Psoas muscle (tissue), 8 donors: Measurements from ENCODE around the gene DCT. TPM values are rescaled to one million over a fixed set of nuclear protein-coding genes. Genes with fewer than 3 reads are reported as not detected.

ENCODE experiments used
- ATAC-seq, 4 donors: fragments of 200-7000 bp; cut with Tn5 transposase; one replicate each; pipeline ENCODE4 v1.9.1; 2020; ENCODE audit warnings: moderate library complexity in 3 of 4, mild to moderate bottlenecking in 2 of 4
- DNase-seq, 2 donors: peaks; one replicate each; pipeline ENCODE4 v3.0.0-alpha.2; 2020
- H3K27ac ChIP-seq: fragments of 200-600 bp; one replicate; pipeline ENCODE4 v1.8.0; 2022
- H3K27me3 ChIP-seq, 3 donors: fragments of 200-600 bp in 1 of 3; one replicate each; pipeline versions ENCODE4 v1.6.1 to v1.8.0; 2013 to 2022; ENCODE audit warnings: low read length in 2 of 3, mild to moderate bottlenecking in 2 of 3, moderate library complexity in 1 of 3; ENCODE audit not compliant: insufficient read depth in 3 of 3
- H3K36me3 ChIP-seq, 2 donors: fragments of 200-600 bp in 1 of 2; one replicate each; pipeline versions ENCODE4 v1.6.1 to v1.8.0; 2013 to 2022; ENCODE audit warnings: low read depth in 1 of 2, mild to moderate bottlenecking in 1 of 2, moderate library complexity in 1 of 2; ENCODE audit not compliant: insufficient read depth in 1 of 2
- H3K4me1 ChIP-seq: fragments of 200-600 bp; one replicate; pipeline ENCODE4 v1.8.0; 2022
- H3K4me3 ChIP-seq: fragments of 200-600 bp; one replicate; pipeline ENCODE4 v1.8.0; 2022; ENCODE audit warnings: mild to moderate bottlenecking
- H3K9me3 ChIP-seq: fragments of 200-600 bp; one replicate; pipeline ENCODE4 v1.8.0; 2022
- WGBS, 3 donors: extraction: QIAGEN DNeasy Blood & Tissue Kit; methylation state at CpG; one replicate each; pipeline versions ENCODE4 v1.1.6 to v1.1.7; 2013; 5-methylcytosine and 5-hydroxymethylcytosine counted together
- intact Hi-C, 2 donors: fragments of 100-400 bp; cut with DNase I; formaldehyde crosslinking; loops; one replicate each; pipeline versions ENCODE4 v1.11.0 to v1.14.2; 2022
- polyA plus RNA-seq, 3 donors: library from polyadenylated mRNA; stranded (reverse); fragments of 200-250 nt; gene quantifications; one replicate each; pipeline ENCODE4 v1.2.3, GENCODE V29; 2013
- total RNA-seq, 4 donors: library from RNA; stranded (reverse); fragmentation: NEBNext Ultra II Directional in 2 of 4; extraction: Animal tissue kit (Norgen Biotek cat#: 25700) in 2 of 4; gene quantifications; one replicate each; pipeline versions ENCODE4 v1.2.1 to v1.2.4, GENCODE V29; 2021 to 2023
- TF ChIP-seq, protein P1 (sequence below): fragments of 200-600 bp; IDR thresholded peaks from one replicate; pipeline ENCODE4 v1.8.0; 2022; ENCODE audit warnings: antibody characterized with exemption
- donor health status: healthy with polysubstance abuse.
- donor health status: DM: no; HTN: no; CAD: no; lungs with moderate emphysema.
- donor health status: Bipolar disorder and iron deficiency.
- donor health status: healthy.
- donor health status: DM: yes; HTN: yes; CAD: no.
- donor health status: DM: no; HTN: no; CAD: no.
- donor health status: DM: no; HTN: no; CAD: no.
- donor health status: DM: yes; HTN: yes; CAD: no.

The DCT gene
- total and polyA plus RNA-seq, 7 donors: 0.04 to 0.64 (median 0.22) TPM

DNA sequence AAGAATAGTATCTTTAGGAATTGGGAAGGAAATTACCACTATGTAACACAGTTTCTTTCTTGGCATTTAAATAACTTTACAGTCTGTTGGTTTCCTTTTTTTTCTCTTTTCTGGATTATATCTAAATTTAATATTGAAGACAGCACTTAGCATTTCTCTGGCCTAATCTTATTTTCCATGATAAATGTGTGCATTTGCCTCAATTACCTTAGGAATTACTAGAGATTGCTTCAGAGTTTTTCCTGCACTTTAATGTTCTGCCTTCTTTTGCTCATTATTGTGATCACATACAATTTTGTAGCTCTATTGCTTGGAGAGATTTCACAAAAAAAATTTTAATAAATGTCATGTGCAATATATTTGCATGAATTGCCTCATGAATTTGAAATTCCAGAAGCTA lies 25.1 kb downstream of the DCT start:
- H3K27ac ChIP-seq: no peak overlapping the region
- DNase-seq (no peak), ATAC-seq (no peak)
- intact Hi-C loops: no loop called here
- H3K4me1 ChIP-seq: no peaks in the 10 kb centered on the region
- no peaks in the 10 kb centered on the region for H3K9me3 ChIP-seq
- TF ChIP-seq, protein P1, sequence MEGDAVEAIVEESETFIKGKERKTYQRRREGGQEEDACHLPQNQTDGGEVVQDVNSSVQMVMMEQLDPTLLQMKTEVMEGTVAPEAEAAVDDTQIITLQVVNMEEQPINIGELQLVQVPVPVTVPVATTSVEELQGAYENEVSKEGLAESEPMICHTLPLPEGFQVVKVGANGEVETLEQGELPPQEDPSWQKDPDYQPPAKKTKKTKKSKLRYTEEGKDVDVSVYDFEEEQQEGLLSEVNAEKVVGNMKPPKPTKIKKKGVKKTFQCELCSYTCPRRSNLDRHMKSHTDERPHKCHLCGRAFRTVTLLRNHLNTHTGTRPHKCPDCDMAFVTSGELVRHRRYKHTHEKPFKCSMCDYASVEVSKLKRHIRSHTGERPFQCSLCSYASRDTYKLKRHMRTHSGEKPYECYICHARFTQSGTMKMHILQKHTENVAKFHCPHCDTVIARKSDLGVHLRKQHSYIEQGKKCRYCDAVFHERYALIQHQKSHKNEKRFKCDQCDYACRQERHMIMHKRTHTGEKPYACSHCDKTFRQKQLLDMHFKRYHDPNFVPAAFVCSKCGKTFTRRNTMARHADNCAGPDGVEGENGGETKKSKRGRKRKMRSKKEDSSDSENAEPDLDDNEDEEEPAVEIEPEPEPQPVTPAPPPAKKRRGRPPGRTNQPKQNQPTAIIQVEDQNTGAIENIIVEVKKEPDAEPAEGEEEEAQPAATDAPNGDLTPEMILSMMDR: no peak
- H3K27me3 ChIP-seq: no peaks in the 10 kb centered on the region
- H3K4me3 ChIP-seq: no peak overlapping the region
- no peaks in the 10 kb centered on the region for H3K36me3 ChIP-seq

DNA sequence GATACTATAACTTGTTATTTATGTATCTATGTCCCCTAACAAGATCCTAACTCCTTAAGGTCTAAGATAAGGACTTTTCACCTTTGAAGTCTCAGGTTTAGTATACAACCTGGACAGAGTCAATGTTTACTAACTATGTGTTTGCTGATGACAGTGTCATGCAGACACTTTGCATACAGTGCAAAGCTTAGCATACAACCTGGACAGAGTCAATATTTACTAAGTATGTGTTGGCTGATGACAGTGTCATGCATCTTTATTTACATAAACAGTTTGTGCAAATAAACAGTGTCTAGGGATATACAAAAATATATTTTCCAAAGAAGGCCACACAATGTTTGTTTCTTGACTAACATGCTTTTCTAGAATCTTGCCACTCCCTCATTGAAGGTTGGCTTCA lies 34.7 kb downstream of the DCT start:
- H3K27me3 ChIP-seq: no peaks in the 10 kb centered on the region
- H3K4me3 ChIP-seq: no peak overlapping the region
- H3K4me1 ChIP-seq: no peaks in the 10 kb centered on the region
- TF ChIP-seq, protein P1: no peak
- intact Hi-C loops: no loop called here
- ATAC-seq (no peak), DNase-seq (no peak)
- no peak overlapping the region for H3K27ac ChIP-seq
- H3K36me3 ChIP-seq: no peaks in the 10 kb centered on the region
- no peaks in the 10 kb centered on the region for H3K9me3 ChIP-seq

DNA sequence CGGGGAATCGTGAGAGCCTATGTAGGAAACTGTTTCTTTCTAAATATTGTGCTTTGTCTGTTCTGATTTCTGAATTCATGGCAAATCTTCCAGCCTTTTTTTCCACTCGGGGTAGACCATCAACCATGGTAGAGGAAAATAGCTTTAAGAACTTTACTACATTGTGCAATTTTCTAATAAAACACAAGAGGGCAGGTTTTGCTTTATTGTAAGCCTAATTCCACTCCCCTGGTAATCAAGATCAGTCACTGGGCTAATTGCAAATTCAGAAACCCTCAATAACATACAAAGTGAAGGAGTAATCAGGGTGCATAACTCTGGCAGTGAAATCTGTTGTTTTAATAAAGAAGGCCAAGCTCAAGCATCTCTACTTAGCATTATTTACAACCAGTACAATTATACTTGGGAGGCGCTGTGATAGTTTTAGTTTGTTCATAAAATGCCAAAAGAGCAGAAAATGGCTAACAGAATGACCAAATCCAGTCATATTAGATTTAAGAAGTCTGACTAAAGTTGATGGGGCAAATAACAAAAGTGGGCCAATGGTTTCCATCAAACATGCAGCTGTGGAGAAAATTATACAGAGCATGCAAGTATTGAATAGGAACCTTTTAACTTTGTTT lies 43.8 kb downstream of the DCT start:
- TF ChIP-seq, protein P1: peak; percentile 54
- Histone ChIP-seq H3K36me3 (no peaks in the 10 kb centered on the region), H3K27ac (no peak overlapping the region), H3K27me3 (no peaks in the 10 kb centered on the region), H3K4me1 (no peaks in the 10 kb centered on the region), H3K9me3 (no peaks in the 10 kb centered on the region), H3K4me3 (no peak overlapping the region)
- no peak for DNase-seq
- peak in 2 of 4 donors; percentile 49 to 80 for ATAC-seq
- intact Hi-C loops: loop anchor here in 1 of 2 donors (1.0 kb wide), 1 partner anchor 181 kb away; no protein-coding TSS in a partner anchor
- WGBS, 3 donors: 47 to 49% (median 48%) methylated on average over 4 of the region's 4 CpGs

DNA sequence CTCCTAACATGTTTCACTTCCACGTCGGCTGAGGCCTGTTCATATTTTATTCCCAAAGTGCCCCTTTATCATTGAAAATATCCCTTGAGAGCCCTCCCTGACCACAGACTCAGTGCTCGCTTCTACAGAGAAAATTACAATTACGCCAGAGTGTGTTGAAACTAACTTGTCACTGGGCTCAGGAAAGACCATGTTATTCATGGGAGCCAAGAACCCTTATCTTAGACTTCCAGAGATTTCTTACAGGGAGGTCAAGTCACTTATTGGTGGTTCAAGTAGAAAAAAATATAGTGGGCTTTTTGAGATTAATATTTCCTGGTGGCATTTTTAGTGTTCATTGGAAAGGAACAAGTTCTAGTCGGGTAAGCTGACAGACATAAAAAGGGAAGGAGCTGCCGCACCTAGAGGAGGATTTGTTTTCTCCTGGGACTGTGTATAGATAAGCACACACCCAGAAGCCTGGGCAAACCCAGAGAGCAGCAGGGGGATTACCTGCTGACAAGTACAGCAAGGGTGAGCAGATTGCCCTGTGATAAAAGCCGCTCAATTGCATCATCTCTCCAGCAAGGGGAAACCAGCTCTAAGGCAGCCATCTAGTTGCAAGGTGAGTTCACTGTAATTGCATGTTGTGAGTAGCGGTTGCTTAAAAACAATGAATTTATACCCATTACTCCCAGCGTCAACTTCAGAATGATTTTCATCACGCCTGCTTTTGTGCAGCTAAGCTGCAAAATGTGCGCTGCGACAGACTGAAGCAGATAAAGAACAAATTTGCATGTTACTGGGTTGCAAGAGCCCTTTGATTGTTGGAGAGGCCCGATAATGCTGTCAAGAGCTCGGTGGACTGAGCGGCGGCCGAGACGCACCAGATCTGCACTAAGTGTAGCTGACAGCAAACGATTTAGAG lies 46.2 kb downstream of the DCT start:
- Histone ChIP-seq H3K36me3 (no peaks in the 10 kb centered on the region), H3K9me3 (no peaks in the 10 kb centered on the region), H3K4me3 (no peak overlapping the region), H3K27me3 (no peaks in the 10 kb centered on the region), H3K4me1 (no peaks in the 10 kb centered on the region), H3K27ac (no peak overlapping the region)
- intact Hi-C loops: loop anchor here in 1 of 2 donors (5.0 kb wide), 1 partner anchor 184 kb away; no protein-coding TSS in a partner anchor
- WGBS, 3 donors: 77 to 78% (median 77%) methylated on average over 19 of the region's 19 CpGs
- TF ChIP-seq, protein P1: no peak
- peak in 1 of 2 donors; percentile 33 for DNase-seq
- no peak for ATAC-seq
